Erythroblast (primary cell): ENCODE measurements around the gene LHFPL2.

Experiments
- DNase-seq, 2 experiments: peaks; one replicate each; lab custom pipeline; 2025; lab: John Stamatoyannopoulos, UW
- GATA1 ChIP-seq: IDR thresholded peaks from 2 replicates; pipeline ENCODE4 v1.6.1; 2011; ENCODE audit warnings: low read depth, mild to moderate bottlenecking, control low read depth, low read length, moderate library complexity
- POLR2A ChIP-seq: IDR thresholded peaks from 2 replicates; pipeline ENCODE4 v1.6.1; 2011; ENCODE audit warnings: mild to moderate bottlenecking, low read length

The LHFPL2 gene

GRCh38 chr5:78640662-78641474 lies 7.7 kb downstream of the LHFPL2 start:
- no peak for DNase-seq
- no peak for TF ChIP-seq POLR2A
- no peak for TF ChIP-seq GATA1

DNA sequence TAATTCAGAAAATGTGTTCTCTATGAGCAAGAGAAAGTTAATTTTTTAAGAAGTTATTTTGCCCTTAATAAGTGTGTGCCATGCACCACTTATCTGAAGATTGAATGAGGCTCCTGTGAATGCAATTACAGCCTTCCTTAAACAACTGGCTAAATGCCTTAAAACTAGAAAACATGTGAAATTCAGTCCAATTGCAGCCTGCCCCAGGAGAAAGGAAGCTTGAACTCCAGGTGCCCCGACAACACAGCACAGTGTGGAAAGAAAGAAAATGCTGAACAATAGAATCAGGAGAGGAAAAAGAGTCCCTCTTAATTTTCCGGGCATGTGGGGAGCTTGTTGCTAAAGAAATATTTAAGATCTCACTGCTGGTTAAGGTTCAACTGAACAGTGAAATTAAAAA lies 8.8 kb downstream of the LHFPL2 start:
- DNase-seq: no peak
- TF ChIP-seq GATA1: no peak
- TF ChIP-seq POLR2A: no peak

- no peak for DNase-seq
- TF ChIP-seq POLR2A (no peak), GATA1 (no peak)
Observed at GRCh38 chr5:78638973-78639669, 9.5 kb downstream of the LHFPL2 start.

GRCh38 chr5:78638423-78638822 lies 10.1 kb downstream of the LHFPL2 start:
- no peak for DNase-seq
- TF ChIP-seq GATA1 (no peak), POLR2A (no peak)

DNA sequence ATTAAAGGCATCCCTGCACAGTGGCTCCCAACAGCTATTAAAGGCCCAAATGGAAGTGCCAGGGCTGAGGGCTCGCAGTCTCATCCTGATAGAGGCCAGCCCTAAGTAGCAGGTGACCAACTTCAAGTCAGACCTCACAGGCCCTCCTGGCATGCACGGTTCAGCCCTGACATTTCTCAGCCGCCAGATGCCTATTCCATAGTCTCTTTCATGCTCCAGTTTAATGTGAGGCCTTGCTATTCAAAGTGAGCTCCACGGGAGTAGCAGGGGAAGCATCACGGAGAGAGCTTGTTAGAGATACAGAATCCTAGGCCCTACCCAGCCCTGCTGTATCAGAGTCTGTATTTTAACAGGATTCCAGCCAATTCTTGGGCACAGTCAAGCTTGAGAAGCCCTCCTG lies 11.1 kb downstream of the LHFPL2 start:
- DNase-seq: no peak
- no peak for TF ChIP-seq GATA1
- TF ChIP-seq POLR2A: no peak

GRCh38 chr5:78636682-78637081 lies 11.9 kb downstream of the LHFPL2 start:
- TF ChIP-seq GATA1 (no peak), POLR2A (no peak)
- DNase-seq: no peak

DNA sequence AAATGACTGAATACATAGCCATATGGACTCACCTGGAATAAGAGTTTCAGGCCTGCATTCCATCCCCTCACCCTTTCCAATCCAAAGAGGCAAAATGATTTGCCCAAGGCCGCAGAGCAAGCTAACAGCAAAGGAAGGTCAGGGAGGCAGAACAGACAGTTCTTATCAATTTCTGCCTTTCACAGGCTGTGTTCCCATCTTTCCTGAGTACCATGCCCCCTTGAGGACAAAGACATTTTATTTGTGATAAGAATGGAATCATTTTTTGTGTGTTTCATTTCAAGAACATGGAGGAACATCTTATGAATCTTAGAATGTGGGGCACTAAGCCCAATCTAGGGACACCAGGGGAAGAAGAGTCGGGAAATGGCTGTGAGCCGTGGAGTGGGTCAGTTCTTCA lies 13.9 kb downstream of the LHFPL2 start:
- DNase-seq: peak; percentile 58 to 62
- no peak for TF ChIP-seq GATA1
- TF ChIP-seq POLR2A: no peak

DNA sequence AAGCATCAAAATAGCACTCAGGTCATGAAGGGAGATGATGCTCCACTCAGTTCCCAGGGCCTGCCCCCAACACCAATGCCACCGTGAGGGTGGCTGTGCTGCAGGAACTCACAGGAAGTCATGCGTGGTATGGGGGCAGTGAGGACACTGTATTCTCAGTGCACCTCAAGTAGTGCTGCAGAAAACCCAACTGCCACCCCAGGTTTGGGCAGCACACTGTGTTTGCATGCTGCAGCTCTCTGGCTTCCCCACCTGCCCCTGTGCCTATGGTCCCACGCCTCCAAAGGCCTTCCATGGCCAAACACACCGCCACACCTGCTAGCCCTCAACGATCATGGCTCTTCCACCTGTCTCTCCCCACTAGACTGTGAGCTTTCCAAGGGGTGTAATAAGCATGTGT lies 14.3 kb downstream of the LHFPL2 start:
- DNase-seq: no peak
- TF ChIP-seq GATA1: no peak
- TF ChIP-seq POLR2A: no peak

DNA sequence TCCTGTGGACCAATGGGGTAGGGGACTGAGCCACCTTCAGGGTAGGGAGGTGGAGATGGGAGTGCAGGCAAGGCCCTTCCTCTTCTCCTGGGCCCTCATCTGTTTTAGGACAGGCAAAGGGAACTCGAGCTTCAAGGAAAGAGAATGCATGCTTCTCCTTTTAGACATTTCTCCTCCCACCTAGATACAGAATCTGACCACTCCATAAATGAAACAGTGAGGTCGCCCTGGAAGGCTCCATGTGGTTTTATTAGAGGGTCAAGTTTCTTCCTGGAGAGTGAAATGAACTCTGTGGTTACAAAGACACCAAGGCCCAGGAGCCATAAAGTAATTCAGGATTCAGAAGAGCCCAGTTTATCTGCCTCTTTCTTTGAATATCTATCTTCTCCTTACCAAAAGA lies 14.9 kb downstream of the LHFPL2 start:
- TF ChIP-seq POLR2A: no peak
- no peak for TF ChIP-seq GATA1
- no peak for DNase-seq

GRCh38 chr5:78632467-78632866 lies 16.1 kb downstream of the LHFPL2 start:
- no peak for TF ChIP-seq POLR2A
- no peak for TF ChIP-seq GATA1
- no peak for DNase-seq

DNA sequence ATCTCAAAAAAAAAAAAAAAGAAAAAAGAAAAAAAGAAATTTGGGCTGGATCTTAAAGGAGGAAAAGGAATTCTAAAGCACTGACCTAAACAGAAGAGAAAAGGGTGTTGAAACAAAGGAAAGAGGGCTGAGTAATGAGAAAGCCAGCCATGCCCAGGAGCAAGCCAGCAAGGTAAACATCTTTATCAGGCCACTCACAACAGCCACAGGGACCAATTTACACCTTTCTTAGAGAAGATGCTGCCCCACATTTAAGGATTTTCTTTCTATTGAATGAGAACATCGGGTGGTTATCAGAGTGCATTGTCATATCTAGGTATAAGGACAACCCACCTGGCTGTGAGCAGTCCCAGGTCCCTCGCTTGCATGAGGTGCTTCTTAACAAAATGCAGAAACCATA lies 16.6 kb downstream of the LHFPL2 start:
- TF ChIP-seq POLR2A (no peak), GATA1 (no peak)
- DNase-seq: no peak

- no peak for DNase-seq
- TF ChIP-seq POLR2A (no peak), GATA1 (no peak)
Observed at GRCh38 chr5:78630047-78630446, 18.5 kb downstream of the LHFPL2 start.

GRCh38 chr5:78629624-78630023 lies 18.9 kb downstream of the LHFPL2 start:
- TF ChIP-seq POLR2A: no peak
- TF ChIP-seq GATA1: no peak

DNA sequence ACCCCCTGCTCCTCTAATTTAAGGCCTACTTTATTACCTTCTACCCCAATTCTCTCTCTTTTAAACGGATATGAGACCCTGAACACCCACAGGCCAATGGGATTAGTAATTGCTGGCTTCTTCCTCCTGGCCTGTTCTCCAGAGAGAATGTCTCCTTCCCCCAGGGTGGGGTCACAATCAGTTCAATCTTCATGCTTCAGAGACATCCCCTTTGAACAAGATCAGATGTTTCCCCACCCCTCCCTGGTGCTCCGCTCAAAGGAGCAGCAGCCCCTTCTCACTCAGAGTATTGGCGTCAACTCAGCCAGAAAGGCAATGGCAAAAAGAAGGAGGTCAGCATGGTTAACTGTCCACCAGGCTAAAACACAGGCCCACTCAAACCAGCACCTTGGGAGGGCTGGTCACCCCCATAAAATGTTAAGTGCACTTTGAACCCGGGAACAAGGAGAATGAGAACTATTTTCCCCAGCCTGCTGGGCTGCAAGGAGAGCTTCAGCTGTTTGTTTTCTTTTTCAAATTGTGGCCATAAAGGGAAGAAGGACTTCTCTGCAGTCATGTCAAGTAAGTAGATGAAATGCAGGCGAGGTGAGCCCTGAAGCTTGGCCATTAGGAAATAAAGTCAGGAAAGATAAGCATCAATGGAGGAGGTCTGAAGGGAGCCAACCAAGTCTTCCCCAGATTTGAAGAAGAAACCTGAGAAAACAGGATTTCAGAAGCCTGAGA lies 20.1 kb downstream of the LHFPL2 start:
- DNase-seq: no peak
- TF ChIP-seq GATA1: no peak
- TF ChIP-seq POLR2A: no peak

More at GRCh38 chr5:78629624-78630023, 18.9 kb downstream of the LHFPL2 start:
- peak in 1 of 2 experiments; percentile 19 for DNase-seq
